ENCODE measurements around the gene ATRIP. TPM values are rescaled to one million over a fixed set of nuclear protein-coding genes. Genes with fewer than 3 reads are reported as not detected.

Gene ATRIP
- polyA plus RNA-seq, 3 donors: 1.8 to 4.7 (median 2.8) TPM

GRCh38 chr3:48441940-48442339 is 4.6 kb upstream of the ATRIP start:
- peaks cover 27 to 41% of the 10 kb centered on the region in 2 donors for H3K4me1 ChIP-seq (ENCODE audit: control insufficient read depth in 1 of 2, insufficient read depth in 2 of 2, low read length in 2 of 2)

GRCh38 chr3:48445277-48445882 is 1.2 kb upstream of the ATRIP start:
- Histone ChIP-seq H3K4me2 (replicated peaks; ENCODE audit: extremely low read depth, low read length, poor library complexity, severe bottlenecking) (peak overlapping the region; percentile 77), H3K36me3 (replicated peaks in 1 of 2; ENCODE audit: control insufficient read depth in 1 of 2, insufficient read depth in 2 of 2, low read length in 2 of 2) (peaks cover 15 to 39% of the 10 kb centered on the region in 2 donors), H2AFZ (ENCODE audit: insufficient read depth, low read depth, low read length, poor library complexity, severe bottlenecking) (no peak overlapping the region), H3K27me3 (ENCODE audit: control insufficient read depth in 2 of 2, insufficient read depth in 2 of 2, low read length in 2 of 2) (no peaks in the 10 kb centered on the region), H4K20me1 (ENCODE audit: insufficient read depth, low read length) (peaks cover 4% of the 10 kb centered on the region), H3K9ac (ENCODE audit: insufficient read depth, low read length, poor library complexity, severe bottlenecking) (no peak overlapping the region), H3K4me3 (replicated peaks in 1 of 3; ENCODE audit: low read depth in 2 of 3, low read length in 3 of 3) (peak overlapping the region in 1 of 3 experiments; percentile 83), H3K9me3 (replicated peaks in 1 of 2; ENCODE audit: control insufficient read depth in 1 of 2, insufficient read depth in 1 of 2, low read length in 2 of 2) (no peaks in the 10 kb centered on the region), H3K79me2 (ENCODE audit: insufficient read depth, low read length) (peaks cover 46% of the 10 kb centered on the region), H3K4me1 (ENCODE audit: control insufficient read depth in 1 of 2, insufficient read depth in 2 of 2, low read length in 2 of 2) (peaks cover 32 to 37% of the 10 kb centered on the region in 2 donors), H3K27ac (ENCODE audit: low read depth in 1 of 2, low read length in 2 of 2) (peak overlapping the region in 1 of 2 donors; percentile 89)
- H3K4me1 Mint-ChIP-seq: peaks cover 37% of the 10 kb centered on the region
- no peak overlapping the region for H3K4me3 Mint-ChIP-seq
- H3K36me3 Mint-ChIP-seq: peaks cover 13 to 38% of the 10 kb centered on the region in 2 donors
- no peak for DNase-seq
- H3K27ac Mint-ChIP-seq: peak overlapping the region in 4 of 7 donors; percentile 41 to 98 (median 85)
- intact Hi-C loops (cut with micrococcal nuclease): loop anchor here in 1 of 2 donors (10.0 kb wide), 3 partner anchors 261 to 1161 kb away; partner anchors contain the start of genes CDC25A, KIF9, KLHL18 and SMARCC1
- peaks cover 0 to 2% (median 0%) of the 10 kb centered on the region in 7 donors for H3K9me3 Mint-ChIP-seq
- H3K27me3 Mint-ChIP-seq (ENCODE audit: low read depth in 3 of 3): peaks cover 0 to 5% (median 0%) of the 10 kb centered on the region in 3 donors
- no peak for TF ChIP-seq CTCF (IDR thresholded peaks at IDR 0.05)
- 87% methylated on average over 5 of the region's 6 CpGs for WGBS (ENCODE audit: insufficient coverage)

More at GRCh38 chr3:48441940-48442339, 4.6 kb upstream of the ATRIP start:
- Histone ChIP-seq H3K4me3 (replicated peaks in 1 of 3; ENCODE audit: low read depth in 2 of 3, low read length in 3 of 3) (no peak overlapping the region), H3K27me3 (ENCODE audit: control insufficient read depth in 2 of 2, insufficient read depth in 2 of 2, low read length in 2 of 2) (no peaks in the 10 kb centered on the region), H3K9me3 (replicated peaks in 1 of 2; ENCODE audit: control insufficient read depth in 1 of 2, insufficient read depth in 1 of 2, low read length in 2 of 2) (no peaks in the 10 kb centered on the region), H3K79me2 (ENCODE audit: insufficient read depth, low read length) (peaks cover 45% of the 10 kb centered on the region), H2AFZ (ENCODE audit: insufficient read depth, low read depth, low read length, poor library complexity, severe bottlenecking) (no peak overlapping the region), H3K4me2 (replicated peaks; ENCODE audit: extremely low read depth, low read length, poor library complexity, severe bottlenecking) (no peak overlapping the region), H4K20me1 (ENCODE audit: insufficient read depth, low read length) (peaks cover 4% of the 10 kb centered on the region), H3K27ac (ENCODE audit: low read depth in 1 of 2, low read length in 2 of 2) (peak overlapping the region in 1 of 2 donors; percentile 97), H3K9ac (ENCODE audit: insufficient read depth, low read length, poor library complexity, severe bottlenecking) (no peak overlapping the region), H3K36me3 (replicated peaks in 1 of 2; ENCODE audit: control insufficient read depth in 1 of 2, insufficient read depth in 2 of 2, low read length in 2 of 2) (peaks cover 15 to 34% of the 10 kb centered on the region in 2 donors)
- H3K4me1 Mint-ChIP-seq: peaks cover 41% of the 10 kb centered on the region
- DNase-seq: no peak
- no peak for TF ChIP-seq CTCF (IDR thresholded peaks at IDR 0.05)
- H3K9me3 Mint-ChIP-seq: no peaks in the 10 kb centered on the region
- peak overlapping the region in 4 of 7 donors; percentile 10 to 93 (median 52) for H3K27ac Mint-ChIP-seq
- peaks cover 0 to 3% (median 0%) of the 10 kb centered on the region in 3 donors for H3K27me3 Mint-ChIP-seq (ENCODE audit: low read depth in 3 of 3)
- WGBS (ENCODE audit: insufficient coverage): 100% methylated on average over 3 of the region's 6 CpGs
- H3K36me3 Mint-ChIP-seq: peaks cover 12 to 34% of the 10 kb centered on the region in 2 donors
- no peak overlapping the region for H3K4me3 Mint-ChIP-seq
- intact Hi-C loops (cut with micrococcal nuclease): loop anchor here in 1 of 2 donors (10.0 kb wide), 3 partner anchors 257 to 1157 kb away; partner anchors contain the start of genes CDC25A, KIF9, KLHL18 and SMARCC1
